Neutrophil (primary cell): ENCODE measurements around the gene LAYN.

ENCODE experiments used
- H3K27ac ChIP-seq: fragments of 200-600 bp; sonication (generic); 2 replicates; pipeline ENCODE4 v1.5.1; 2016; ENCODE audit warnings: mild to moderate bottlenecking, moderate library complexity
- H3K27me3 ChIP-seq: fragments of 200-600 bp; sonication (generic); 2 replicates; pipeline ENCODE4 v1.6.0; 2016; ENCODE audit warnings: mild to moderate bottlenecking
- H3K36me3 ChIP-seq: fragments of 200-600 bp; sonication (generic); 2 replicates; pipeline ENCODE4 v1.5.1; 2017
- H3K4me1 ChIP-seq, 2 experiments: fragments of 200-600 bp in 1 of 2; sonication (generic) in 1 of 2; 1 replicate in 1 of 2; 2 replicates in 1 of 2; pipeline versions ENCODE4 v1.5.1 to v1.6.1; 2013 to 2016; ENCODE audit warnings: low read depth in 1 of 2, low read length in 1 of 2, mild to moderate bottlenecking in 1 of 2, moderate library complexity in 1 of 2; ENCODE audit not compliant: control insufficient read depth in 1 of 2, insufficient read depth in 1 of 2
- H3K4me3 ChIP-seq, 2 experiments: fragments of 200-600 bp in 1 of 2; sonication (generic) in 1 of 2; 1 replicate in 1 of 2; 2 replicates in 1 of 2; pipeline ENCODE4 v1.5.1; 2013 to 2016; ENCODE audit warnings: low read depth in 1 of 2, low read length in 1 of 2, mild to moderate bottlenecking in 1 of 2, moderate library complexity in 1 of 2
- H3K9me3 ChIP-seq: fragments of 200-600 bp; sonication (generic); 2 replicates; pipeline ENCODE4 v1.5.1; 2016
- TF ChIP-seq, protein P1 (sequence below): fragments of 200-600 bp; sonication (generic); IDR thresholded peaks from 2 replicates; pipeline ENCODE4 v1.5.1; 2016; ENCODE audit warnings: antibody characterized with exemption

The LAYN gene

DNA sequence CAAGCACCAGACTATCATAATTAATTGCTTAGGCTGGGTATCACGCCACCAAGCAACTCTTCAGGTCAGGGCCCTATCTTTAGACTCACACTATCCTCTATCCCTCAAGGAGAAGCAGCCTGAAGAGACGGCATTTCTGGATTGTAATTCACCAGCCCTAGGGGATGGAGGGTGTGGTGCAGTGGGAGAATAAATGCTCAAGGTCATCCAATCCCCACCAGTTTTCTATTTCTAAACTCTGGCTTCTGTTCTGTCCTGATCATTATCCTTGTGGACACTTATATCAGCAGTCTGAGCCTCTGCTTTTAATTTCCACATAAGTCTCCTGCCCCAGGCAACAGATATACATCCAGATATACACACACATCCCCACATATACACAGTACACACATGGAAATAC is 48.6 kb downstream of the LAYN start:
- Histone ChIP-seq H3K27ac (no peak overlapping the region), H3K4me3 (no peak overlapping the region), H3K9me3 (no peaks in the 10 kb centered on the region), H3K27me3 (no peaks in the 10 kb centered on the region), H3K36me3 (no peaks in the 10 kb centered on the region), H3K4me1 (no peaks in the 10 kb centered on the region)
- TF ChIP-seq, protein P1, sequence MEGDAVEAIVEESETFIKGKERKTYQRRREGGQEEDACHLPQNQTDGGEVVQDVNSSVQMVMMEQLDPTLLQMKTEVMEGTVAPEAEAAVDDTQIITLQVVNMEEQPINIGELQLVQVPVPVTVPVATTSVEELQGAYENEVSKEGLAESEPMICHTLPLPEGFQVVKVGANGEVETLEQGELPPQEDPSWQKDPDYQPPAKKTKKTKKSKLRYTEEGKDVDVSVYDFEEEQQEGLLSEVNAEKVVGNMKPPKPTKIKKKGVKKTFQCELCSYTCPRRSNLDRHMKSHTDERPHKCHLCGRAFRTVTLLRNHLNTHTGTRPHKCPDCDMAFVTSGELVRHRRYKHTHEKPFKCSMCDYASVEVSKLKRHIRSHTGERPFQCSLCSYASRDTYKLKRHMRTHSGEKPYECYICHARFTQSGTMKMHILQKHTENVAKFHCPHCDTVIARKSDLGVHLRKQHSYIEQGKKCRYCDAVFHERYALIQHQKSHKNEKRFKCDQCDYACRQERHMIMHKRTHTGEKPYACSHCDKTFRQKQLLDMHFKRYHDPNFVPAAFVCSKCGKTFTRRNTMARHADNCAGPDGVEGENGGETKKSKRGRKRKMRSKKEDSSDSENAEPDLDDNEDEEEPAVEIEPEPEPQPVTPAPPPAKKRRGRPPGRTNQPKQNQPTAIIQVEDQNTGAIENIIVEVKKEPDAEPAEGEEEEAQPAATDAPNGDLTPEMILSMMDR: no peak

DNA sequence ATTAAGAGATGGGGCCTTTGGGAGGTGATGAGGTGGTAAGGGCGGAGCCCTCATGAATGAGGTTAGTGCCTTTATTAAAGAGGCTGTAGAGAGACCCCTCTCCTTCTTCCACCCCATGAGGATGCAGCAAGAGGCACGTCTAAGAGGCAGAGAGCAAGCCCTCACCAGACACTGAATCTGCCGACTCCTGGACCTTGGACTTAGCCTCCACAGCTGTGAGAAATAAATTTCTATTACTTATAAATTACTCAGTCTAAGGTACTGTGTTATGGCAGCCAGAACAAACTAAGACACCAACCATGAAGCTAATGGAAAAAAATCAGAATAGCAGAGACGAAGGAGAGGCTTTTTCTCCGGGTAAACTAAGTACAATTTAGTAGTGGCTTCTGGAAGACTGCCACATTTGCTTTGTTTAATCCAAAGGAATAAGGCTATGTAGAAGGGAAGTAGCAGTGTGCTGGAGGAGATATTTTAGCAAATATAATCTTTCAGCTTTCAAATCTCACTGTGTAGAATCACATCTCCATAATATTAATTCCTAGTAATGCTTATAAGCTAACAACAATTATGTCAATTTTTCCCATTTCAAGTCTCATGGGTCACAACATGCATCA is 49.5 kb downstream of the LAYN start:
- H3K36me3 ChIP-seq: no peaks in the 10 kb centered on the region
- TF ChIP-seq, protein P1: no peak
- H3K4me1 ChIP-seq: no peaks in the 10 kb centered on the region
- H3K9me3 ChIP-seq: no peaks in the 10 kb centered on the region
- H3K27me3 ChIP-seq: no peaks in the 10 kb centered on the region
- H3K4me3 ChIP-seq: no peak overlapping the region
- no peak overlapping the region for H3K27ac ChIP-seq

DNA sequence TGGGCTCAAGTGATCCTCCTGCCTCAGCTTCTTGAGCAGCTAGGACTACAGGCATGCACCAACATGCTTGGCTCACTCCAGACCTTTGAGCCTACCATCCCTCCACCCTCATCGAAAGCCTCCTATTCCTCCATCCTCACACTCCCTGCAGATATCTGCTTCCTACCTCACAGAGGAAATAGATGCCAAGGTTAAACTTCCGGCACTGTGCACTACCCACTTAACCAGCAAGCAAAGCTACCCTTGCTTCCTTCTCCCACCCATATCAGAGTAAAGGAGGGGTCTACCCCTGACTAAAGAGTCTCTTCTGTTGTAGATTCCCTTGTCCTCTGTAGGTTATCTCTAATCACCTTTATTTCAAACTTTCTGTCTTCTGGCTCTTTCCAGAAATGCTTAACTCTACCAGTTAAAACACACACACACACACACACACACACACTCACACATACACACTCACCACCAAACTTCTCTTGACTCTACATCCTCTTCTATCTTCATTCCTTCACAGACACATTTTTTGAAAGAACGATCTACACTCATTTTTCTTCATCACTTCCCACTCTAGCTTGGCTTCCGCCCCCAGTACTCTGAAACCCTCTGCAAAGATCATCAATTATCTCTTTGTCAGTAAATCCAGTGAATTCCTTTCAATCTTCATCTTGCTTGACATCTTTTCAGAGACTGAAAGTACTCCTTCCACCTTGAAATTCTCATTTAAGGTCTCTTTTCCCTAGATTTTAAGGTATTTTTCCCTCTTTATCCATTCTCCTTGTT is 50.9 kb downstream of the LAYN start:
- TF ChIP-seq, protein P1: no peak
- Histone ChIP-seq H3K27ac (no peak overlapping the region), H3K27me3 (no peaks in the 10 kb centered on the region), H3K9me3 (no peaks in the 10 kb centered on the region), H3K4me1 (no peaks in the 10 kb centered on the region), H3K4me3 (no peak overlapping the region), H3K36me3 (no peaks in the 10 kb centered on the region)

DNA sequence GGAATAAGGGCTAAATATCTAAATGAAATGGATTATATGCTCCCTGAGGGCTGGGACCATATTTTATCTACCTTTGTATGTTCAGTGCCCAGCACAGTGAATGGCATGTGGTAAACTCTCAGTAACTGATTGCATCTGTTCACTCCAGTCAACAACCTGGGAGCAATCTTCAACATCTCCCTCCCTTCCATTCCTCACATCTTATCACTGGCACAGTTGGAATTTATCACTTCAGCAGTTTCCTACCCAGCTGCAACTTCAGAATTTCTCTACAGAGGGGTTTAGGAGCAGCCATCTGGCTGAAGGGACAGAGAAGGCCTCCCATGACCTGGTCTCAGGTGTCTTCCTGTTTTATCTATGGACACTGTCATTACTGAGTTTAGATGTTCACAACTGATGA is 52.0 kb downstream of the LAYN start:
- TF ChIP-seq, protein P1: no peak
- no peaks in the 10 kb centered on the region for H3K27me3 ChIP-seq
- no peak overlapping the region for H3K4me3 ChIP-seq
- H3K4me1 ChIP-seq: no peaks in the 10 kb centered on the region
- no peaks in the 10 kb centered on the region for H3K9me3 ChIP-seq
- H3K27ac ChIP-seq: no peak overlapping the region
- no peaks in the 10 kb centered on the region for H3K36me3 ChIP-seq

DNA sequence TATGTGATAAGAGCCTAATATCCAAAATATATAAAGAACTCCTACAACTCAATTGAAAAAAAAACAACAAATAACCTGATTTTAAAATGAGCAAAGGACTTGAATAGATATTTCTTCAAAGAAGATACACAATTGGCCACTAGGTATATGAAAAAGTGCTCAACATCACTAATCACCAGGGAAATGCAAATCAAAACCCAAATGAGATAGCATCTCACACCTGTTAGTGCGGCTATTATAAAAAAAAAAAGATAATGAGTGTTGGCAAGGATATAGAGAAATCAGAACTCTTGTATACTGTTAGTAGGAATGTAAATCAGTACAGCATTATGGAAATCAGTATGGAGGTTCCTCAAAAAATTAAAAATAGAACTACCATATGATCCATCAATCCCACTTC is 55.8 kb downstream of the LAYN start:
- TF ChIP-seq, protein P1: no peak
- H3K4me3 ChIP-seq: no peak overlapping the region
- H3K27me3 ChIP-seq: no peaks in the 10 kb centered on the region
- no peaks in the 10 kb centered on the region for H3K4me1 ChIP-seq
- no peaks in the 10 kb centered on the region for H3K9me3 ChIP-seq
- H3K27ac ChIP-seq: no peak overlapping the region
- no peaks in the 10 kb centered on the region for H3K36me3 ChIP-seq
